OCI-LY1 (cell line): ENCODE results near the gene TTYH1.

Source experiments
- H2AFZ ChIP-seq: fragments of 200-600 bp; sonication (generic), shearing (Covaris generic); 2 replicates; pipeline ENCODE4 v1.6.0; 2014; ENCODE audit warnings: antibody characterized with exemption, mild to moderate bottlenecking, low read length
- H3F3A ChIP-seq: fragments of 200-600 bp; sonication (generic), shearing (Covaris generic); 2 replicates; pipeline ENCODE4 v1.6.0; 2014; ENCODE audit warnings: mild to moderate bottlenecking, antibody characterized with exemption, low read length, moderate library complexity; ENCODE audit not compliant: insufficient read depth
- H3K27ac ChIP-seq: fragments of 200-600 bp; sonication (generic); 2 replicates; pipeline ENCODE4 v1.5.1; 2014; ENCODE audit warnings: low read length, mixed run types, mild to moderate bottlenecking, low read depth; ENCODE audit not compliant: poor library complexity, severe bottlenecking
- H3K27me3 ChIP-seq: fragments of 200-600 bp; sonication (generic); 2 replicates; pipeline ENCODE4 v1.6.0; 2014; ENCODE audit warnings: antibody characterized with exemption, mild to moderate bottlenecking, low read length, moderate library complexity; ENCODE audit not compliant: insufficient read depth
- H3K36me3 ChIP-seq: fragments of 200-600 bp; sonication (generic); 2 replicates; pipeline ENCODE4 v1.6.1; 2014; ENCODE audit warnings: mild to moderate bottlenecking, antibody characterized with exemption, low read length, moderate library complexity, mixed read lengths; ENCODE audit not compliant: insufficient read depth
- H3K4me1 ChIP-seq: fragments of 200-600 bp; sonication (generic); 2 replicates; pipeline ENCODE4 v1.5.1; 2014; ENCODE audit warnings: mild to moderate bottlenecking, low read length, moderate library complexity; ENCODE audit not compliant: insufficient read depth, severe bottlenecking
- H3K4me2 ChIP-seq: fragments of 200-600 bp; sonication (generic), shearing (Covaris generic); 2 replicates; pipeline ENCODE4 v1.6.1; 2014; ENCODE audit warnings: low read length
- H3K4me3 ChIP-seq: fragments of 200-600 bp; sonication (generic); 2 replicates; pipeline ENCODE4 v1.5.1; 2014; ENCODE audit warnings: low read length, low read depth, mild to moderate bottlenecking, mixed read lengths; ENCODE audit not compliant: poor library complexity, severe bottlenecking
- H3K79me2 ChIP-seq: fragments of 200-600 bp; shearing (Covaris generic); 2 replicates; pipeline ENCODE4 v1.6.1; 2016; ENCODE audit warnings: mixed run types, low read length, mixed read lengths; ENCODE audit not compliant: insufficient read depth
- H3K9ac ChIP-seq: fragments of 200-600 bp; sonication (generic), shearing (Covaris generic); 2 replicates; pipeline ENCODE4 v1.6.1; 2014; ENCODE audit warnings: mild to moderate bottlenecking, low read length, mixed read lengths
- H3K9me2 ChIP-seq: fragments of 200-600 bp; sonication (generic), shearing (Covaris generic); 2 replicates; pipeline ENCODE4 v1.6.1; 2014; ENCODE audit warnings: low read depth, mild to moderate bottlenecking, low read length, mixed read lengths
- H3K9me3 ChIP-seq: fragments of 200-600 bp; shearing (Covaris generic); 2 replicates; pipeline ENCODE4 v1.6.1; 2014; ENCODE audit warnings: low read length, mixed read lengths
- H4K20me1 ChIP-seq: fragments of 200-600 bp; sonication (generic), shearing (Covaris generic); 2 replicates; pipeline ENCODE4 v1.6.0; 2016; ENCODE audit warnings: mild to moderate bottlenecking, low read length; ENCODE audit not compliant: insufficient read depth
- CTCF ChIP-seq: fragments of 200-600 bp; sonication (generic), shearing (Covaris generic); IDR thresholded peaks from 2 replicates; pipeline ENCODE4 v1.5.1; 2017; ENCODE audit warnings: mild to moderate bottlenecking, antibody characterized with exemption, low read length, moderate library complexity, mixed read lengths
- EZH2 ChIP-seq: fragments of 200-600 bp; sonication (generic), shearing (Covaris generic); IDR thresholded peaks from 2 replicates; pipeline ENCODE4 v1.8.0; 2017; ENCODE audit warnings: borderline replicate concordance, mixed run types, mild to moderate bottlenecking, antibody characterized with exemption, low read length, moderate library complexity, mixed read lengths

TTYH1 gene

DNA sequence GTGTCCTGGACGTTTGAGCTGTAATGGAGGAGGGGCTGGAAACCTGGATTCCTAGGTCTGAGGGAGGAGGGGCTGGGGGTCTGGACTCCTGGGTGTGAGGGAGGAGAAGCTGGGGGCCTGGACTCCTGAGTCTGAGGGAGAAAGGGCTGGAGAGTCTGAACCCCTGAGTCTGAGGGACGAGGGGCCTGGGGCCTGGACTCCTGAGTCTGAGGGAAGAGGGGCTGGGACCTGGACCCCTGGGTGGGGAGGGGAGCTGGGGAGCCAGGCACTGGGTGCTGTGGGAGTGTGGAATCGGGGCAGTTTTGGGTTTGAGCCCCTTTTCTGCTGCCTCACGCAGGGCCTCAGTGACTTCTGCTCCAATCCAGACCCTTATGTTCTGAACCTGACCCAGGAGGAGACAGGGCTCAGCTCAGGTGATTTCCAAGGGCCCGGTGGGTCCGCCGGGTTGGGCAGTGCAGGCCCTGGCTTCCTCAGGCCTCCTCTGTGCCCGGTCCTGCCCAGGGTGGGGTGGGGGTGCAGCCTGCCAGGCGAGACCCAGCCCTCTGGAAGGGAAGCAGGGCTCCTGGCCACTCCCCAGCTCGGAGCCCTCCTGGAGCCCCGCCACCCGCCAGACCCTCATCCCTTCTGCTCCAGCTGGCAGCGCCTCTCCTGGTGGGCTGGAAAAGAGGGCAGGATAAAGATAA, 14.4 kb downstream of the TTYH1 start:
- H3K4me2 ChIP-seq: no peak overlapping the region
- H3K4me1 ChIP-seq: peaks cover 4% of the 10 kb centered on the region
- H2AFZ ChIP-seq: no peak overlapping the region
- no peaks in the 10 kb centered on the region for H3F3A ChIP-seq
- no peaks in the 10 kb centered on the region for H3K9me3 ChIP-seq
- H3K9ac ChIP-seq: no peak overlapping the region
- 0 out of 2 replicates have a peak, but pooled peaks cover 4% of the 10 kb centered on the region for H3K27me3 ChIP-seq
- H4K20me1 ChIP-seq: no peaks in the 10 kb centered on the region
- no peaks in the 10 kb centered on the region for H3K79me2 ChIP-seq
- no peak for TF ChIP-seq EZH2
- no peak for TF ChIP-seq CTCF
- H3K9me2 ChIP-seq: no peaks in the 10 kb centered on the region
- H3K4me3 ChIP-seq: no peak overlapping the region
- H3K36me3 ChIP-seq: no peaks in the 10 kb centered on the region
- no peak overlapping the region for H3K27ac ChIP-seq

GRCh38 chr19:54430306-54431254, 15.3 kb downstream of the TTYH1 start:
- Histone ChIP-seq H2AFZ (no peak overlapping the region), H3K27me3 (0 out of 2 replicates have a peak, but pooled peaks cover 4% of the 10 kb centered on the region), H3K9me3 (no peaks in the 10 kb centered on the region), H3K79me2 (no peaks in the 10 kb centered on the region), H3K36me3 (no peaks in the 10 kb centered on the region), H3K4me3 (no peak overlapping the region), H3K9ac (no peak overlapping the region), H3K27ac (no peak overlapping the region), H3K9me2 (no peaks in the 10 kb centered on the region), H4K20me1 (no peaks in the 10 kb centered on the region), H3K4me1 (peaks cover 11% of the 10 kb centered on the region), H3F3A (no peaks in the 10 kb centered on the region), H3K4me2 (no peak overlapping the region)
- TF ChIP-seq EZH2 (no peak), CTCF (peak; percentile 23; the same call in 1 of the 2 replicates)

DNA sequence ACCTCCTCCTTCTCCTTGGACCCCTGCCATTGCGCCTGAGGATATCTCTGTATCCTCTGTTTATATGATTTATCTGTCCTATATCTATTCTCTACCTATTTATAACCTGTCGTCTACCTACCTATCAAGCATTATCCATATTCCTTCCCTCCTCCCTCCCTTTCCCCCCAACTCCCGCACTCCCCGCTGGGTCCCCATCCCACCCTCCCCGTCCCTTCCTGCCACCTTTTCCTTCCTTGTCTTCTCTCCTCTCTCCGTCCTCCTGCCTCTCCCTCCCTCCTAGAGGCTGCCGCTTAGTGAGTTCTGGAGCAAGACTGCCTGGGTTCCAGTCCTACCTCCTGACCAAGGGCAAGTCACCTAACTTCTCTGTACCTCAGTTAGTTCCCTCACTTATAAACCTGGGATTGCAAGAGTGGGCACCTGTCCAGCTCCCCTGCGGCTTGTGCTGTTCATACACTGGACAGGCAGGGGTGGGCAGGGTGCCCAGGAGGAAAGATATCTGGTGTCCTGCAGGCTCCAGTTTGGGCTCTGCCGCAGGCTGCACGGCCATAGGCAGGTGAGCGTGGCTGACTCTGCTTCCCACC, 16.1 kb downstream of the TTYH1 start:
- no peak overlapping the region for H2AFZ ChIP-seq
- no peak overlapping the region for H3K4me2 ChIP-seq
- TF ChIP-seq CTCF (no peak), EZH2 (no peak)
- H3K4me1 ChIP-seq: peaks cover 11% of the 10 kb centered on the region
- no peaks in the 10 kb centered on the region for H4K20me1 ChIP-seq
- no peaks in the 10 kb centered on the region for H3F3A ChIP-seq
- no peak overlapping the region for H3K4me3 ChIP-seq
- no peaks in the 10 kb centered on the region for H3K9me3 ChIP-seq
- no peaks in the 10 kb centered on the region for H3K36me3 ChIP-seq
- 0 out of 2 replicates have a peak, but pooled peaks cover 4% of the 10 kb centered on the region for H3K27me3 ChIP-seq
- no peak overlapping the region for H3K9ac ChIP-seq
- H3K27ac ChIP-seq: no peak overlapping the region
- no peaks in the 10 kb centered on the region for H3K79me2 ChIP-seq
- H3K9me2 ChIP-seq: no peaks in the 10 kb centered on the region
